Activated effector memory CD4-positive, alpha-beta T cell treated with Interleukin-2 at 50 U/mL for 16 hours (primary cell): ENCODE data around the gene RAD51B.

Source experiments
- DNase-seq: peaks from one replicate; pipeline ENCODE4 v3.0.0-alpha.2; 2020

Gene RAD51B

DNA sequence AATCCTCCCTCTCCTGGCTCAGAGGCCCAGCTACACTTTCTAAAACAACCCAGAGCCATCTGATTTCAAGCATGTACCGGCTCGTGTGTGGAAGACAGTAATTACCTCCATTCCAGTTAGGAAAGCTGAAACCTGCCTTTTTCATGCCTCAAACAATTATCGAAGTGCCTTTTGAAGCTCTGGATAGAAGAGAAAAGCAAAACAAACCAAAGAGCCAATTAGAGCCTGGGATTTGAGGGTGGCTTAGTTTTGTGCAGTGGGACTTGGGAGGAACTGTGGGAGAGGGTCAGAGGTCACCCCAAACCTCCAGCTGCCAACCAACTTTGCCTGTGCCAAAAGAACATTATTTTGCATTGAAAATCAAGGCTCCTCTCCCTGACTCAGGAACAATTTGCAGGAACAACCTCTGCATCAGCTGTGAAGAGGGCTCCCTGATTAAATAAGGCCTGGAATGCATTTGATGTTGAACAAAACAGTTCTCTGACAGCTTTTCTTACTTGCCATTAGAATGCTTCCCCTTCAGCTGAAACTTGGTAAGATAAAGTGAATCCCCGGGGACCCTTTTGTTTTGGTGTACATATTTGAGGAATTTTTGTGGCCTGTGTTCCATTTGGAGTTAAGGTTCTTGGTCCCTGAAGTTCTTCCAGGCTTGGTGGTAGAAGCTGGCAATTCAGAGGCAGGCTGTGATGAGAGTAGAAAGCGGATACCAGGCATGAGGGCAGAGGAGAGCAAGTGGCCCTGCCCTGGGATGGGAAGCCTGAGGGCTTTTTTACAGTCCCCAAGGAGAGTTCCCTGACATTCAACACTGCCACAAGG is 703.1 kb downstream of the RAD51B start:
- DNase-seq: no peak

DNA sequence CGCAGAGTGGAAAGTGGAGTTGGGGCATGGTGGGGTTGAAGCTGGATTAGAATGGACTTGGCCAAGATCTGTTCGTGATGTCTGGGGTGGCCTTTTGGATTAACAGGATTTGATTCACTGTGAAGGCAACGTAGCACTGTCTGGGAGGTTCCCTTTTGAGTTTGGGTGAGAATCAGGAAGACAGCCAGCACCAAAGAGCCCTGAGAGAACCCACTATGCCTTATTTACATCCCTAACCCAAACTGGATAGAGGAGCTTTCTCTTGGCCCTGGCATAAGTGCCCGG is 703.7 kb downstream of the RAD51B start:
- DNase-seq: no peak

DNA sequence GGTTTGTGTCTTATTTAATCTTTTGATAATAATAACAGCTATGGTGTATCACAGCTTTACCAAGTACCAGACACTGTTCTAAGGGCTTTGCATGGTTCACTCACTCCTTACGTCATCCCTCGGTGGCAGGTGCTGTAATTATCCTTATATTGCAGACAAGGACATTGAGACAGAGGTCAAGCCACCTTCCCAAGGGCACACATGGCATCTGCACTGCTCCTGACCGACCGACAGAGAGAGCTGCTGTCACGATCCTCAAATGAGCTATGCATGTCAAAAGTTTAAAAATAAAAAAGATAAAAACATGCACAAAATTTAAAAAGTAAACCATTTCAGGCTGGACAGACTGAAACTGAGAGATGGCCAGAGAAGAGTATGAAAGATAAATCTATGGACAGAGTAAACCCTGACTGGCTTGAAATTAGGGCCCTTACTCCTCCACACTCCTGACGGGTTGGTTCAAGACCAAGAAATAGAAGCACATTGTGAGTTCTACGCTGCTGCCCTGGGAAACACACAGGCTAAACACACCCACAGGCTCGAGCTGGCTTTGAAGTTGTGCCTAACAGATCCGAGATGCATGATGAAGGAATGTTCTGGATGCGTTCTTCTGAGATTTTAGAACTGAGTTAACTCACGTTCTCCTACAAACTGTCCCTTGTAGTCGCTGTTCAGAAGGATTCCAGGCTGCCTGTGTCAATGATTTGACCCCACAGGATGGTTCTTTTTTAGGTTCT is 704.6 kb downstream of the RAD51B start:
- no peak for DNase-seq

DNA sequence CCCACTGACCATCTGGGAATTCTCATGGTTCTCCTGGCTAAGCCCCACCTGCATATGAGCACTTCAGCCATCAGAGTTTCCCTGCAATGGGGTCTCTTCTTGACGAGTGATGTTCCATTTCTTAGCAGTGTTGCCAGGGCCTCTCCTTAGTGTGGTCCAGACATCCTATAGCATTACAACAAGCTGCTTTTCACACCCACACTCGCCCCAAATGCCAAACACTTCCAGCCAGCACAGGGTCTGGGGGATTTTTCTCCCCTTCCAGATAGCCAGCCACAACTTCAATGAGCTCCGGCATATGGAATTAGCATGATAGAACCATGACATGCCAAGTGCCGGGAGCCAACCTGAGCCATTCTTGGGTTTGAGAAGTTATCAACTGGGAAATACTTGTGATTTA is 705.9 kb downstream of the RAD51B start:
- DNase-seq: no peak

DNA sequence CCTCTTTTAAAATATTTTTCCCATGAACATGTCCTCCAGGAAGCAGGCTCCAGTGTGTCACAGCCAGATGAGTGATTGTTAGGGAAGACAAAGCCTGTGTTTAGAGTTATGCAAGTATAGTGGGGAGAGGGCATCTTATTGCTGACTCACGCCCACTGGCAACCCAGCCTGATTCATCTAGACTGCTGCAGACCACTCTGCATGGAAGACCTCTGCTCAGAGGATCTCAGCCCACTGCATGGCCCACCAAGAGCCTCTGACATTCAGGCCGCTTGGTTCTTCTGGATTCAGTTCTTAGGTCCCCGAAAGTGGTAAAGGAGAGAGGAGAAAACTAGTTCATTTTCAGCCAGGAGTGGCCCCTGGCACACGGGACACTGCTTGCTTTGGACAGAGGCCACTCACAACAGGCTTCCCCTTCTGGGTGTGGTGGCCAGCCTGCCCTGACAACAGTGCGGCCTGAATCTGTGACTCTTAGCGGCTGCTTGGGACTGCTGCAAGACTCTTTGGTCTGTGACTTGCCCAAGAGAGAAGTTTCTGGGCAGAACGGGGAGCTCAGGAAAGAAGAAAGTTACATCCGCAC is 707.0 kb downstream of the RAD51B start:
- no peak for DNase-seq

DNA sequence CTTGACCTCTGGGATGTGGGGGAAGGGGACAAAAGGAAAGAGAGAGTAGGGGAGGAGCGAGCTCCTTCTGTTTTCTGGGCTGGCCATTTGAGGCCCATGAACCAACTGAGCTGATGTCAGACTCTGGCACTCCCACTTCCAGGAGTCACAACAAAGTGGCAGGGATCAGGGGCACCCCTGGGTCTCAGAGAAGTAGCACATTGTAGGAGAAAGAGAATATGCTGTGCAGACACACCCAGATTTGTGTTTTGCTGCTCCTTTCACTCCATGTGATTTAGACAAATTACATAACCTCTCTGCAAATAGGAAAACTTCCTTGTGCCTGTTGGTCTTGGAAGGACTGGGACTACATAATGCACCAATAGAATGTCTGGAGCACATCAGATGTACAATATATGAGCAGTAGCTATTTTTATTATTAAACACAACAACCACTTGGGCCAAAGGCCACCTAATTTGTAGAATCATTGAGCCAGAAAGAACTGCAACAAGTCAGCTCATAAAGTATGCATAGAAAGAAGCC is 707.8 kb downstream of the RAD51B start:
- DNase-seq: no peak

DNA sequence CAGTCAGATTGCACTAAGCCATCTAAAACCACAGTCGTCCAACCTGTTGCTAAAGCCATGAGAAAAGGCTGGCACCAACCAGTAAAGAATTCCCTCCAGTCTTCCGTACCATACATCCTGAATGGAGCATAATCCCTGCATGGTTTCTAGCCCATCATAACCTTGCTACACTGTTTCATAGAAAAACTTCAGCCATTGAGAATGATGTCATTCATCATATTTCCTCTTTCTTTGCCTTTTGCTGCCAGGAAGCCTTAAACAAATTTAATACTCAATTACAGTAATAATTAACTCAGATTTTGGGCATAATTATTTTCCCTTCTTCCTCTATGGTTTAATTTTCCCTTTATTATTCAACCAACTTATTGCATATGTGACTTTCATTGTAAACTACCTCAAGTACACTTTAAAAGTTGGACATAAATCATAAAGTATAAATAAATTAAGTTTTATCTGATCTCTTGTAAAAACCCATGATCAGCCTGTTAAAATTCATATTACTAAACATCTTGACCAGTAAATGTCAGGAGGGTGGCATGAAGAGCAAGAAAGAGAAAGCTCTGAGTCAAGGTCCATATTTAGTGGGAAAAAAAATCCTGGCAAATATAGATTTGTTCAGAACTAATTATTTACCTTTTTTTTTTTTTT is 708.6 kb downstream of the RAD51B start:
- DNase-seq: no peak

DNA sequence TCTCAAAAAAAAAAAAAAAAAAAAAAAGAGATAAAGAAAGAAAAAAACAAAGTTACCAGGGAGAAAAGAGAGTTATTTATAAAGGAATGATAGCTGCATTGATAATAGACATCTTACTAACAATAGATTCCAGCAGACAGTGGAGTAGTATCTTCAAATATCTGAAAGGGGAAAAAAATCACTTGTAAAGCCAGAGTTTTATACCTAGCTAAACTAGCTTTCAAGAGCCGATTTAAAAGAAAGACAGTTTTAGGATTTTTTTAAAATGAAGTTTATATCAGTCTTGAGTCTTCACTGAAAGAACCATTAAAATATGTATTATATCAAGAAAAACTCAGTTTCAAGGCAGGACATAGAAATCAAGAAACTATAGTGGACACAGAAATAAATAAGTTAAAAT is 710.9 kb downstream of the RAD51B start:
- no peak for DNase-seq

DNA sequence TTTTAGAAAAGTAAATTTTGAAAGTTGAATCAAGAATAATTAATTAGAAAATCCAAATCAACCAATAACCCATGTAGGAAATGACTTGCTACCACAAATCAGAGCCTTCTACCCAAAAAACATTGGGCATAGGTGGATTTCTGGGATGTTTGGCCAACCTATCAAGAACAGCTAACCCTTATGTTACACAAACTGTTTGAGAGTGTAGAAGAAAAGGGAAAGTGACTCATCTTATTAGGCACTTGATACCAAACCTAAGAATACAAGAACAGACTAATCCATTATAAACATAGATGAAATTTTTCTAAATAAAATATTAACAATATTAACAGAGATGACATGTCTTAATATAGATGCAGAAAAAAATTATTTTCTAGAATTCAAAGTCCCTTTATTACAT is 712.9 kb downstream of the RAD51B start:
- no peak for DNase-seq

DNA sequence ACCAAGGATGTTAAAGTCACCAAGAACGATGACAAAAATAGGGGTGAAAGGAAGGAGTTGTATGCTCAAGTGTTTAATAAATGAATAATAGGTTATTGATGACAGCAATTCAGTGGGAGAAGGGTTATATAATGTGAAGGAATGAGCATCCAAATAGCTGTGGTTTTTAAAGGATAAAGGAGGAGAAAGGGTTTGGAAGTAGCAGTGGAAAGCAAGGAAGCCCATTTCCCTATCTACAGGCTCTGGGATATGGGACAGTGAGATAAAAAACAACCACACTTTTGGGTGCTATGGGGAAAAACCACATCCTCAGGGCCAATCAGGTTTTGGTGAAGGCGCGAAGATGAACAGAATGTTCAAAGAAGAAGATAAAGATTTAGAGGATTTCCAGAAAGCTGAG is 714.7 kb downstream of the RAD51B start:
- DNase-seq: no peak

DNA sequence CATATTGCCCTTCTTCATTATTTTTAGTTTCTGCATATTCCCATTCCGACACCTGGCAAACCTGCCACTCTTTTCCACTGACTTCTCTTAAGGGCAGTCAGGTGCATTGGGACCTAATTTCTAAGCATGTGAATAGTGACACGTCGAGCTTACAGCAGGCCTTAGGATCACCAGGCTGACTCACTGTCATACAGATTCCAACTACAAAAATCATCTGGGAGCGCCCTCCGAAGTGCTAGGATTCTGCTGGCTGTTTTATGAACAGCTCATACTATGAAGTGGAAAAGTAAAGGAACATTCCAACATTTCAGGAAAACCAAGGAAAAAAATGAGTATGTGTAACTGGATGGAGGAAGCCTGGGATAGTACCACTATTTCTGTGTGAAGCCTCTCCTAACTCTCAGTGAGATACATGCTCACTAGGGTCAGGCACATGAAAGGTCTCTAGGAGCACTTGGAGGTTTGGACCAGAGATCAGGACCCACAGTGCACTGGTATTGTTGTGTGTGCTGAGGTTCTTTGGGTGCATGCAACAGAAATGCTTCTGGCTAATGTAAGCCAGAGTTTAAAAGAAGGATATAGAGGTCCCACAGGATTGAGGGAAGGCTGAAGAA is 715.9 kb downstream of the RAD51B start:
- no peak for DNase-seq

DNA sequence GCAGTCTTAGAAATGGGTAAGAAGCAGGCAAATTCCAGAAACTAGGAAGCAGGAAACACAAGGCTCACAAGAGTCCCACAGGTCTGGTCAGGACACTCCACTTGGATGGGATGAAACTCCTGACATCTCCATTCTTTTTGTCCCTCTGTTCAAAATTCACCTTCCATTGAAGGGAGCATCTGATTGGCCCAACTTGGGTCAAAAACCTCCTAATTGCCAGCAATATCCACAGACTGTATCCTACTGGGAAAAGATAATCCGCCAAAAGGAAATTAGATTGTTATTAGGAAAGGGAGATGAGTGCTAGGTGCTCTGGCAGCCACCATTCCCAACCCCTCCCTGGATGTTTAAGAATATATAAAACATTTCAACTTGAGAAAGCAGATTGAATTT is 716.4 kb downstream of the RAD51B start:
- no peak for DNase-seq

DNA sequence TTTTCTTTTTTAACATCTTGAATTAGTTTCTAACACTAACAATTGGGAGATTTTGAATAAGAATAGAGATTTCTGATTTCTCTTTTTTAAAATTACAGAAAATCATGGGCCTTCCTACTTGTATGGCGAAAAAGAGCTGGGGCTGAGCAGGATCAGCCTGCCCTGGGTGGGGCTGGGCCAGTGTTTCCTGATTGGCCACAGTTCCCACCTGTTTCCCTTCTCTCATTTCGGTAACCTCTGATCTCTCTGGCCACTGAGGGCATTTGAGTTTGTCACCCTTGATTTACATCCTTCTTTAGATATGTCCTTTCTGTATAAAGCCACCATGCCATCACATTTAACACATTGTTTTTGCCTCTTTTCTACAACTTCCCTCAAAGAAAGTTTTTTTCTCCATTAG is 719.1 kb downstream of the RAD51B start:
- DNase-seq: no peak

DNA sequence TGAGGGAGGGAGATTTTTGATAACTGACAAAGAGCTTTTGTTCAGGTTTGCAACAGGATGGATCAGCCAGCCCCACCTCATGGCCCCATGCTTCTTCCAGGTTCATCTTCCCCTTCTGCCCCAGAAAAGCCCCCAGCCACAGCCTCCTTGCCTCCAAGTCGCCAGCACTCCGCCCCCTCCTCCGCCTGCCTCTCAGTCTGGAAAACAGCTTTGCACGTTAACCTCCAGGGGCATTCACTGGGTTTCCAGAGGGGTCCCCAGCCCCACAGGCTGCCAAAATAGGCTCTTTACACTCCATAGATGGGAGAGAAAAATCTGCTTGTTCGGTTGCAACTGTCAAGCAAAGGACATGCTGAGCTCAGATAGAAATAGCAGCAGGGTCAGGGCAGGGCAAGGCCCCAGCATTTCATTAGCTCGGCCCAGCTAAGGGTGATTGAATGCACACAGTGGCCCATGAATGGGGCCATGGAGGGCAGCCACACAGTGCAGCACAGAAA is 719.7 kb downstream of the RAD51B start:
- no peak for DNase-seq

DNA sequence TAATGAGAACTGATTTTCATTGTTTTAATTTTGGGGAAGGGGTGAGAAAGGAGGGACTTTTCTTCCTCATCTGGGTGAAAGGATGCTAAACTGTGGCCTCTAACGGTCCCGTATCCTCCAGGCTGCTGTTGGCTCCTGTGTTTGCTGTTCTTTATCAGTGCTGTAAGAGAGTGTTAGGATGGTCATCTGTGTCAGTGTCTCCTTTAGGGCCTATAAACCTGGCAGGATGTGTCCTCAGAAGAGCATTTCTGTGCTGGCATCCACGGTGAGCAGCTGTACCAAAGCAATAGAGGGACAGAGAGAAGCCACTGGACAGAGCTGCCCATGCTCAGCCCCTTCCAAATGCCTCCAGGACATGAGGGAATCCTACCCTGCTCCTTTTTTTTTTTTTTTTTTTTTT is 720.2 kb downstream of the RAD51B start:
- DNase-seq: no peak

DNA sequence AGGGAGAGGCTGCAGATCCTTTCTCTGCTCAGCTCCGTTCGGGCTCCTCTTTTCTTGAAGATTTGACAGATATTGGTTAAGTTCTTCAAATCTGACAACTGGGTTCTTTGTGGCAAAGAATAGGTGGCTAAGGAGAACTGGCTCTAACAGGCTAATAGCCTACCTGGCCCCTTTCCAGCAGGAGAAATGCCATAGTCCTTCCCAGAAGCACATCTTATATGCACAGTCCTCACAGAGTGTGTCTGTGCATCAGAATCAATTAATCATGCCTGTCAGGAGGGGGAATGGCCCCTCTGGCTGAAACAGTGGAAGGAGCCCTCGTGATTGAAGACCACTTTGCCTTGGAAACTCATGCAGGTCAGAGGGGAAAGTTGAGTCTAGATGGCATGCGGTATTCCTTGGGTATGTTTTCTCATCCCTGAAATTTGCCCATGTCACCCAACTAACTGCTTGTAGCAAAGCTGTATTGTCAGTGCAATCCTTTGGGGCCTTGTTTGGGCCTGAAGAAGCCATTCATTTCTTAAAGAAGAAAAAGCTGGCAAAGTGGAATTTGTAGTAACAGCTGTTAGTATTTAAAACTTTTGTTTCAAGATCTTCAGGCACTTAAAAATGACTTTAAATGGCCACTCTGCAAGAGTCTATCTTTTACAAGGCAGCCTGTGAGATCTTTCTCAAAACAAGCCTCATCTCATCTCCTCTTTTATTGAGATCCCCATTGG is 721.8 kb downstream of the RAD51B start:
- DNase-seq: no peak

DNA sequence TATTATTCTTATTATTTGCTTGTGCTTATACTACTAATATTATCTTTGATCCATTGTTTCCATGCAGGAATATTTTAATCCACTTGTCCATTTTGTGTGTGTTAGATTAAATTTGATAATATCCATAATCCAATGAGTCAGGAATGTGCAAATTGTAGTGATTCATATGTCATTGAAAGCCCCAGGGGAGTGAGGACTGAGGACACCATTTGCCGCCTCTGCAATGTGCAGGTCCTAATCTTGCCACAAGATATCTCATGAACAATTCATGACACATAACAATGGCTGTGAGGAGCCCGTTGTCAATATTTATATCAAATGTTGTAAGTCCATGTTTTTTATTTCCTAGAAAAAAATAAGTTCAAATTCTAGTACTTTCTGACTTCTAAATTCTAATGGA is 722.8 kb downstream of the RAD51B start:
- no peak for DNase-seq

DNA sequence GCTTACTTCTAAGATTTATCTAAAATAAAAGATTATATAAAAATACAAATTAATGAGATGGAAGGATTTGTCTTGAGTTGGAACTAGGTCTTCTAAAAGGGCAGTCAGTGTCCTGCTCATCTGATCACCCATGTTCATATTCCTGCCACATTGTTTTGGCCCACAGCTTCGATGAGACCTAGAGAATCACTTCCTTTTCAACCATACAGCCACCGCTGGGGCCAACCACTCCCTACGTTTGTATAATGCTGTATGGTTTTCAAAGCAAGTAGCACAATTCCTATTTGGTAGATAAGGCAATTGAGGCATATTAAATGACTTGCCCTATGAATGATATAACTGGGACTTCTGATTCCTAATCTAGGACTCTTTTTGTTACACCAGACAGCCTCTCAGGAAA is 723.9 kb downstream of the RAD51B start:
- DNase-seq: no peak

DNA sequence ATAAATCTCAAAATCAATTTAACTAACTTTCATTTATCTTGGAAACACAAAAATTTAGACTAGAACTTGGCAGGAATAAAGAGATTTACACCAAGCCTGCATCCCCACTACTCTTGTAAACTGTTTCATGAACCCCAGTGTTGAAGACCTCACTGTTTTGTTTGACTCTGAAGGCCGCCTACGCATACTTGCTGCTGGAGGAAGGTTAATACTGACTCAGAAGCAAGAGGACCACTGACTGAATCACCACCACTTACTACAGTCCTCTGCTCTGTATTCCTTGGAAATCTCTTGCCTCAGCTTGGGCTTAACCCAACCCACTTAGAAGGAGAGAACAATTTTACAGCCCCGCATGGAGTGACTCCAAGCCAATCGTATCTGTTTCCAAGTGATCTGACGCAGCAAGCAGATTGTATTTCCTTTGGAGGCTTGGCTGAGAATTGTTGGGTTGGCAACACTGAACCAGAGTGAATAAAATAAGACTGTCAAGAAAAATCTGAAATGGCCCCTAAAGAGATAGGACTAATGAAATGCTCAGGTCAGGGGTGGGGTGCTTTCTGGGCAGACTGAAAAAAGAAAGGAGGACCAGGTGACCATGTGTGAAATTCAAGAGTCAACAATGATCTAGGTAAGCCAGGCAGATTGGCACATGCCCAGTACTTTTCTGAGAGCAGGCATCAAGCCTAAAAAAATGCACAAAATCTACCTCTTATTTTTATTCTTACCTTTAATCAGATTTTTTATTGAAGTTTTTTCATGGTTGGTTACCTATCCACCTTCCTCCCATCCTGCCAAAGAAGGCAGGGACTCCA is 724.7 kb downstream of the RAD51B start:
- no peak for DNase-seq

DNA sequence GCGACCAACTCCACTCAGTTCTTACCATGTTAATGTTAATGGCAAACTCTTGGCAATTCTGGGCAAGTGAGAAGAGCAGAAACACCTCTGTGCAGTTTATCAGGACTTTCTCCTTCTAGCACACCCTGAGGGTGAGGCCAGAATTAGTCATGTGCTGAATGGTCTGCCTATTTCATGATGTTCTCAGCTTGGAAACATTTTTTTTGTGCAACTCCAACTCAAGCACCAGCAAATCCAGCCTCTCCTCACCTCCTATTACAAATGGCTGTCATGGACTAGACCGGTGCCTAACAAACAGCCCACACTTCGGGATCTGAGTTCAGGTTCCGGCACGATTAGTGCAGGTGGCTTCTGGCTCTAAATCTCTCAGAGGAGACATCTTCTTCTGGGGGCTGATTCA is 727.3 kb downstream of the RAD51B start:
- DNase-seq: no peak
